OCI-LY7 (cell line): ENCODE data around the gene CHST11.

Experiments
- EZH2phosphoT487 ChIP-seq: fragments of 200-600 bp; sonication (generic); IDR thresholded peaks from 2 replicates; pipeline ENCODE4 v1.6.1; 2018; ENCODE audit warnings: low read depth, borderline replicate concordance, mild to moderate bottlenecking, mixed run types, antibody characterized with exemption, low read length, moderate library complexity, mixed read lengths
- TF ChIP-seq, protein P1 (sequence below): fragments of 200-600 bp; sonication (generic); conservative IDR thresholded peaks from 2 replicates; pipeline ENCODE4 v1.5.1; 2014; ENCODE audit warnings: mild to moderate bottlenecking, antibody characterized with exemption, low read length, moderate library complexity, mixed read lengths

DNA sequence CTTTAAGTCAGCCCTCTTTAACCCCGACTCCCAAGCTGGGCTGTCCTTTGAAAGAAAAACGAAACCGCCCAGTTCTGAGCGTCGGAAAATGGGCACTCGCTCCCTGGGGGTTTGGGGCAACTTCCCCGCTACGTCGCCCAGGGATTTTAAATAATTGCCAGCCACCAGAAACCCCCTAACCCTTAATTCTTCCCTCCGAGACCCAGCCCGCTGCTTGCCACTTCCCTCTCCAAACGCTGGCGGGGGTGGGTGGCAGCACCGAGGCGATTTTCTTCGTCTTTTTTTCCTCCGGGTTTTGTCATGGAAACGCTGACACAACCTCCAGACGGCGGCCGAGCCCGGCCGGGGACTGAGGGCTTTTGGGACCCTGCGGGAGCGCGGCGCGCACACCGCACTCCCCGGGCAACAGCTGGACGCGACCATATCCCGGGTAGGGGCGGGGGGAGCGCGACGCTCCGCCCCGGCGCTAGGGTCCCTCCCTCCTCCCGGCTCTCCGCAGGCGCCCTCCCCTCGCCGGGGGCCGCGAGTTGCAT lies at the start of gene CHST11:
- TF ChIP-seq, protein P1, sequence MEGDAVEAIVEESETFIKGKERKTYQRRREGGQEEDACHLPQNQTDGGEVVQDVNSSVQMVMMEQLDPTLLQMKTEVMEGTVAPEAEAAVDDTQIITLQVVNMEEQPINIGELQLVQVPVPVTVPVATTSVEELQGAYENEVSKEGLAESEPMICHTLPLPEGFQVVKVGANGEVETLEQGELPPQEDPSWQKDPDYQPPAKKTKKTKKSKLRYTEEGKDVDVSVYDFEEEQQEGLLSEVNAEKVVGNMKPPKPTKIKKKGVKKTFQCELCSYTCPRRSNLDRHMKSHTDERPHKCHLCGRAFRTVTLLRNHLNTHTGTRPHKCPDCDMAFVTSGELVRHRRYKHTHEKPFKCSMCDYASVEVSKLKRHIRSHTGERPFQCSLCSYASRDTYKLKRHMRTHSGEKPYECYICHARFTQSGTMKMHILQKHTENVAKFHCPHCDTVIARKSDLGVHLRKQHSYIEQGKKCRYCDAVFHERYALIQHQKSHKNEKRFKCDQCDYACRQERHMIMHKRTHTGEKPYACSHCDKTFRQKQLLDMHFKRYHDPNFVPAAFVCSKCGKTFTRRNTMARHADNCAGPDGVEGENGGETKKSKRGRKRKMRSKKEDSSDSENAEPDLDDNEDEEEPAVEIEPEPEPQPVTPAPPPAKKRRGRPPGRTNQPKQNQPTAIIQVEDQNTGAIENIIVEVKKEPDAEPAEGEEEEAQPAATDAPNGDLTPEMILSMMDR: peak; percentile 59
- no peak for TF ChIP-seq EZH2phosphoT487
